ENCODE data around the gene RUNX2. TPM values are rescaled to one million over a fixed set of nuclear protein-coding genes. Genes with fewer than 3 reads are reported as not detected.
A peak's percentile ranks its signal among the peaks of the same experiment; 100 is the strongest.

Gene RUNX2
- total RNA-seq, 1 donor from 2014 or later: 0.09 TPM

DNA sequence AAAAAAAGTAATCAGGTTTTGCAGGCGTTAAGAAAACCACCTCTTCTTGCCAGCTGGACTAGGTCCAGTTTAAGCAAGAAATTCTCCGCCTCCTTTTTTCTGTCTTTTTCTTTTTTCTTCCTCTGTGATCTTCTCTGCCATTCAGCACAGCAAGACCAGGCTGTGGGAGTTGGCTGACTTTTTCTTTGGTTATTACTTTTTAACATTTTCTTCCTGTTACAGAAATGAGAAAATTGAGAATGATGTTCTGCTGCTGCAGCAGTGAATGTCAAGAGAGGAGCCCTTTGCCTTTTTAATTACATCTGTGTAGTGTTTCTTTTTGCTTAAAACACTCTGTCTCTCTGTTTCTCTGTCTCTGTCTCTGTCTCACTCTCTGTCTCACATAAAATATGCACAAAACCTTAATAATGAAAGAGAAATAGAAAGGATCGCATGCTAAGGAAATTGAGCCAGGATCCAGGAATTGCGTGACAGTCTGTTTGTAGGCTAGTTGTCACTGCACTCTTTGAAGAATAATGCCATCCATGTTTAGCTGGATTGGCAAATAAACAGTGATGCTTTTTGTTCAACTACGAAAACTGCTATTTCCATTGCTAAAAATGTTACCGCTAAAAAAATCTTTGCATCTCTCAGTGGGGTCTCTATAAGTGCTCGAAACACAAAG lies 152.8 kb downstream of the RUNX2 start:
- Histone ChIP-seq H3K4me3 (no peak overlapping the region), H3K27me3 (no peaks in the 10 kb centered on the region), H3K27ac (no peak overlapping the region), H3K36me3 (no peaks in the 10 kb centered on the region), H3K9me3 (ENCODE audit: low read depth) (no peaks in the 10 kb centered on the region), H3K9ac (no peak overlapping the region), H3K4me2 (no peak overlapping the region), H3K4me1 (peaks cover 12% of the 10 kb centered on the region), H3F3A (ENCODE audit: low read depth) (no peaks in the 10 kb centered on the region), H4K20me1 (ENCODE audit: low read depth) (no peaks in the 10 kb centered on the region), H2AFZ (replicated peaks) (peak overlapping the region; percentile 62), H3K79me2 (ENCODE audit: low read depth) (no peaks in the 10 kb centered on the region)
- no peaks in the 10 kb centered on the region for H3K36me3 Mint-ChIP-seq
- no peak overlapping the region for H3K4me3 Mint-ChIP-seq
- H3K4me1 Mint-ChIP-seq: peaks cover 14% of the 10 kb centered on the region
- H3K27ac Mint-ChIP-seq: peak overlapping the region; percentile 24
- no peak for DNase-seq (ENCODE audit: low spot score)
- no peaks in the 10 kb centered on the region for H3K27me3 Mint-ChIP-seq (ENCODE audit: insufficient read depth, low read depth)
- TF ChIP-seq CTCF (IDR thresholded peaks at IDR 0.05) (no peak), EZH2phosphoT487 (IDR thresholded peaks at IDR 0.05) (no peak), EZH2 (IDR thresholded peaks at IDR 0.05) (no peak)
- H3K9me3 Mint-ChIP-seq: no peaks in the 10 kb centered on the region

- Histone ChIP-seq H3F3A (ENCODE audit: low read depth) (no peaks in the 10 kb centered on the region), H3K4me3 (no peak overlapping the region), H3K9me3 (ENCODE audit: low read depth) (no peaks in the 10 kb centered on the region), H3K4me1 (peaks cover 12% of the 10 kb centered on the region), H3K27ac (no peak overlapping the region), H3K36me3 (no peaks in the 10 kb centered on the region), H3K27me3 (no peaks in the 10 kb centered on the region), H2AFZ (replicated peaks) (no peak overlapping the region), H3K4me2 (no peak overlapping the region), H3K9ac (no peak overlapping the region), H3K79me2 (ENCODE audit: low read depth) (no peaks in the 10 kb centered on the region), H4K20me1 (ENCODE audit: low read depth) (no peaks in the 10 kb centered on the region)
- Mint-ChIP-seq H3K9me3 (no peaks in the 10 kb centered on the region), H3K36me3 (no peaks in the 10 kb centered on the region), H3K27me3 (ENCODE audit: insufficient read depth, low read depth) (no peaks in the 10 kb centered on the region), H3K4me3 (no peak overlapping the region), H3K27ac (no peak overlapping the region), H3K4me1 (peaks cover 14% of the 10 kb centered on the region)
- TF ChIP-seq EZH2 (IDR thresholded peaks at IDR 0.05): no peak
- TF ChIP-seq EZH2phosphoT487 (IDR thresholded peaks at IDR 0.05): no peak
- TF ChIP-seq CTCF (IDR thresholded peaks at IDR 0.05): no peak
- no peak for DNase-seq (ENCODE audit: low spot score)
These were observed 154.9 kb downstream of the RUNX2 start for GRCh38 chr6:45483021-45483420.

DNA sequence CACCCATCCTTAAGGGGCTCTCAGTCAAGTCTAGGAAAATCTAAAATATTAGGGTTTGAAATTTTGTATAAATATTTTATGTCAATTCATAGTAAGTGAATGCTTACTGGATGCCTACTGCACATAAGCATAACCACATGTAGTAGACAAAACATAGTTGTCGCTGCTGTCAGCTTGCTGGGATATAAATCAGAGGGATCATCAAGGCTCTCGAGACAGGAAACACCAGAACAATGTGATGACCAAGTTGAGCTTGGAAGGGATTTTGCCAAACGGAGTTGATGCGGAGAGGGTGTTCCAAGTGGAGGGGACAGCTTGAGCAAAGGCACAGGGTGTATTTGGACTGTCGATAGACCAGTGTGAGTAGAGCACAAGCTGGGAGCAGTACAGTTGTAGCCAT lies 155.4 kb downstream of the RUNX2 start:
- H4K20me1 ChIP-seq (ENCODE audit: low read depth): no peaks in the 10 kb centered on the region
- no peak overlapping the region for H3K27ac Mint-ChIP-seq
- H2AFZ ChIP-seq (replicated peaks): no peak overlapping the region
- H3F3A ChIP-seq (ENCODE audit: low read depth): no peaks in the 10 kb centered on the region
- no peaks in the 10 kb centered on the region for H3K36me3 ChIP-seq
- H3K27ac ChIP-seq: no peak overlapping the region
- peaks cover 12% of the 10 kb centered on the region for H3K4me1 ChIP-seq
- H3K4me3 ChIP-seq: no peak overlapping the region
- H3K9me3 Mint-ChIP-seq: no peaks in the 10 kb centered on the region
- TF ChIP-seq CTCF (IDR thresholded peaks at IDR 0.05) (no peak), EZH2phosphoT487 (IDR thresholded peaks at IDR 0.05) (no peak), EZH2 (IDR thresholded peaks at IDR 0.05) (no peak)
- no peak overlapping the region for H3K4me3 Mint-ChIP-seq
- no peaks in the 10 kb centered on the region for H3K27me3 Mint-ChIP-seq (ENCODE audit: insufficient read depth, low read depth)
- no peak for DNase-seq (ENCODE audit: low spot score)
- no peaks in the 10 kb centered on the region for H3K27me3 ChIP-seq
- H3K4me2 ChIP-seq: no peak overlapping the region
- peaks cover 14% of the 10 kb centered on the region for H3K4me1 Mint-ChIP-seq
- no peaks in the 10 kb centered on the region for H3K9me3 ChIP-seq (ENCODE audit: low read depth)
- no peaks in the 10 kb centered on the region for H3K79me2 ChIP-seq (ENCODE audit: low read depth)
- no peaks in the 10 kb centered on the region for H3K36me3 Mint-ChIP-seq
- no peak overlapping the region for H3K9ac ChIP-seq
